GM21515 (cell line): Measurements from ENCODE around the gene FRG2B.
"Not testable (repeated sequence)": the region's sequence is repeated elsewhere in the genome, so short reads cannot be mapped to it uniquely, and the experiment has no call there.

Experiments used
- ATAC-seq: cut with Tn5 transposase; IDR thresholded peaks from one replicate; pipeline ENCODE4 v1.9.1; 2021; ENCODE audit not compliant: unreplicated experiment

FRG2B gene

GRCh38 chr10:133600657-133601056 is 25.9 kb downstream of the FRG2B start:
- no peak for ATAC-seq

- ATAC-seq = not testable (repeated sequence)
Observed at GRCh38 chr10:133599869-133600268, 26.7 kb downstream of the FRG2B start.

GRCh38 chr10:133592716-133593115 is 33.9 kb downstream of the FRG2B start:
- ATAC-seq = no peak

GRCh38 chr10:133590970-133591359 is 35.6 kb downstream of the FRG2B start:
- ATAC-seq = no peak

GRCh38 chr10:133590226-133590969 is 36.2 kb downstream of the FRG2B start:
- ATAC-seq = no peak

GRCh38 chr10:133577037-133577436 is 49.6 kb downstream of the FRG2B start:
- not testable (repeated sequence) for ATAC-seq
